GM11168 (cell line): ENCODE measurements around the gene LDHB.
"Not testable (repeated sequence)": the region's sequence is repeated elsewhere in the genome, so short reads cannot be mapped to it uniquely, and the experiment has no call there.

ENCODE experiments used
- in situ Hi-C: fragments of 300-500 bp; cut with MboI; formaldehyde crosslinking; loops from one replicate; pipeline ENCODE4 v1.12.0; 2022; ENCODE audit warnings: low sequenced_read_pairs; ENCODE audit not compliant: unreplicated experiment

Gene LDHB

GRCh38 chr12:21665816-21666215, 8.2 kb upstream of the LDHB start:
- in situ Hi-C loops: no loop called here

DNA sequence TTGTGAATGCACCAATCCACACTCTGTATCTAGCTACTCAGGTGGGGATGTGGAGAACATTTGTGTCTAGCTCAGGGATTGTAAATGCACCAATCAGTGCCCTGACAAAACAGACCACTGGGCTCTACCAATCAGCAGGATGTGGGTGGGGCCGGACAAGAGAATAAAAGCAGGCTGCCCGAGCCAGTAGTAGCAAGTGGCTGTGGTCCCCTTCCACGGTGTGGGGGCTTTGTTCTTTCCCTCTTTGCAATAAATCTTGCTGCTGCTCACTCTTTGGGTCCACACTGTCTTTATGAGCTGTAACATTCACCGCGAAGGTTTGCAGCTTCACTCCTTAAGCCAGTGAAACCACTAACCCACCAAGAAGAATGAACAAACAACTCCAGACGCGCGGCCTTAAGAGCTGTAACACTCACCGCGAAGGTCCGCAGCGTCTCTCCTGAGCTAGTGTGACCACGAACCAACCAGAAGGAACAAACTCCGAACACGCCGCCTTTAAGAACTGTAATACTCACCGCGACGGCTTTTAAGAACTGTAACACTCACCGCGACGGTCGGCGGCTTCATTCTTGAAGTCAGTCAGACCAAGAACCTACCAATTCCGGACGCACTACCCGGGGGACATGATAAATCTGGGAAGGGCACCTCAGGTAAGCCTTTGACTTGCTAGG, 4.6 kb upstream of the LDHB start:
- in situ Hi-C loops: no loop called here

DNA sequence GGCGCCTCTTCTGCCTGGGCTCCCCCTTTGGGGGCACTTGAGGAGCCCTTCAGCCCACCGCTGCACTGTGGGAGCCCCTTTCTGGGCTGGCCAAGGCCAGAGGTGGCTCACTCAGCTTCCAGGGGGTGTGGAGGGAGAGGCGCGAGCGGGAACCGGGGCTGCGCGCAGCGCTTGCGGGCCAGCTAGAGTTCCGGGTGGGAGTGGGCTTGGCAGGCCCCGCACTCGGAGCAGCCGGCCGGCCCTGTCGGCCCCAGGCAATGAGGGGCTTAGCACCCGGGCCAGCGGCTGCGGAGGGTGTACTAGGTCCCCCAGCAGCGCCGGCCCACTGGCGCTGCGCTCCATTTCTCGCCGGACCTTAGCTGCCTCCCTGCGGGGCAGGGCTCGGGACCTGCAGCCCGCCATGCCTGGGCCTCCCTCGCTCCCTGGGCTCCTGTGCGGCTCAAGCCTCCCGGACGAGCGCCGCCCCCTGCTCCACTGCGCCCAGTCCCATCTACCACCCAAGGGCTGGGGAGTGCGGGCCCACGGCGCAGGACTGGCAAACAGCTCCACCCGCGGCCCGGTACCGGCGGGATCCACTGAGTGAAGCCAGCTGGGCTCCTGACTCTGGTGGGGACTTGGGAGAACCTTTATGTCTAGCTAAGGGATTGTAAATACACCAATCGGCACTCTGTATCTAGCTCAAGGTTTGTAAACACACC, 3.9 kb upstream of the LDHB start:
- in situ Hi-C loops: not testable (repeated sequence)

DNA sequence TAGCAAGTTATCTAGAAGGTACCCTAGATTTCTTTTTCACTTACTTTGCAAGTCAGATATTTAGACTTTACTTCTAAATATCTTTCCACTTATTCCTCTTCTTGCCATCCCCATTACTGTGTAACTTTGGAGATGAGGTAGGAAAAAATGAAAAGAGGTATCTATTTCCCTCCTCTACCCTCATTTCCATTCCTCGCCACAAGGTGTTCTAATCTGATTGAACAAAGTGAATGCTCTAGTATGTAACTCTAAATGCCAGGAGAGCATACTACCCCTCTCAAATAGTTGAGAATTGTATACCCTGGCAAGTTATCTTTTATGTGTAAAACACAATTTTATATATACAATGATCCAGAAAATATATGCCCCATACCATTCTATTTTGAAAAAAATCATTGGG, 1.7 kb upstream of the LDHB start:
- in situ Hi-C loops: no loop called here

GRCh38 chr12:21656905-21657325, 727 bp downstream of the LDHB start:
- in situ Hi-C loops: no loop called here

DNA sequence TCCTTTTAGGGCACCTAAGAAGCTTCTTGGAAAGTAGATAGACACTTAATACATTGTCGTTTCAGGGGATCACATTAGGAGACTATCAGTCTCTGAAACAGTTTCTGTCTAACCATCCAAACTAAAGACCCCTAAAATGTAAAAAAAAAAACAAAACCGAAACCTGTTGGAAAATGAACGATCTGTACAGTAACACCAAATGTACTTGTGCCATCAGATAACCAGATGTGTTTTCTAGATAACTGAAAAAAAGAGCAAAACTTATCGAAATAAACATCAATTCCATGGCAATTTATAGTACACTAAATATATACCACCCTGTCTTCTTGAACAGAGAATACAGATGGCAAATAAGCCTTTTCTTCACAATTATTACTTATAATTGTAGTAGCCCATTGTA, 2.1 kb downstream of the LDHB start:
- in situ Hi-C loops: no loop called here

GRCh38 chr12:21651821-21652220, 5.8 kb downstream of the LDHB start:
- in situ Hi-C loops: no loop called here

DNA sequence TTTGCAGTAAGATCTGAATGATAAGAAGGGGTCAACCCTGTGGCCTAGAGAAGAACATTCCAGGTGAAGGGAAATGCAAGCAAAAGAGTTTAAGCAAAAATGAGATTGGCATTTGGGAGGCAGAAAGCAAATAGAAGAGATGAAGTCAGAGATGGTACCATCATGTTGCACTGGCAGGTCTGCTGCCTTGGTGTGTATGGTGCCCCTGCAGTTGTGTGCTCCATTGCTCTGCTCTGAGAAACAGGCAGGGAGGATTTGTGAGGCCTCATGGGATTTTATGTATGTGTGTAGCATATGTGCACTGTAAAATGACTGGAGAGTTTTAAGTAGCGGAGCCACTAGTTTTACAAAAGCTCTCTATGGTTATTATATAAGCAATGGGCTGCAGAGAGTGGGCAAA, 6.6 kb downstream of the LDHB start:
- in situ Hi-C loops: no loop called here

- in situ Hi-C loops: no loop called here
Observed at GRCh38 chr12:21649034-21649433, 8.6 kb downstream of the LDHB start.

DNA sequence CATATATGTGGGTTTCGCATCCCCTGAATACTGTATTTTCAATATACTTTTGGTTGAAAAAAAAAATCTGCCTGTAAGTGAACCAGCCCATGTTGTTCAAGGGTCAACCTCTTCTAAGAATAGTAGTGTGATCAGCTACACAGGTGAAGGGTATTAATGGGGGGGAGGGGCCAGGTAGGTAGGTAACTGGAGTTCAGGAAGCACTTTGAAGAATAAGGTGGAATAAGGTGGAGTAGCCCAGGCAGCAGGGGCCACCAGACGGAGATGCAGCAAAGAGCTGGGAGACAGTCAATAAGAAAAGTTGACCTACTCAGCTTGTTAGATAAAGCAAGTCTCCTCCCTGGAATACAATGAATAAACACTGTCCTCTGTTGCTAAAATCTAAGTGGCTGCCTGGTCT, 9.3 kb downstream of the LDHB start:
- in situ Hi-C loops: no loop called here

DNA sequence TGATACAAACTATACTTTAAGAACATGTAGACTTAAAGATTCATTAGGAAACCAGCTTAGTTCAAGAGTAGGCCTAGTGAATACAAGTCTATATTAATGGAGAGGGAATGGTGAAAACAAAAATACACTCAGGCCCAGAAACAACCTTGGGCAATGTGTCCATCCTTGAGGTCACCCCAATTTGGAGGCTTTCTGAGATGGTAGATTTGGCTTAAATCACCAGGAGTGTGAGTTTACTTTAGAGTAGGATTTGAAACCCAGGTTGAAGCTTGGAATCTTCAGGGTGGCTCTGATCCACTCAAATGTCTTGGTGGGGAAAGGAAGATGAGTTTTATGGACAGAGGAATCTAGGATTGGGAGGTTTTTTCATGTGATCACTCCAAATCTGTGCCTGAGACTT, 10.5 kb downstream of the LDHB start:
- in situ Hi-C loops: no loop called here

DNA sequence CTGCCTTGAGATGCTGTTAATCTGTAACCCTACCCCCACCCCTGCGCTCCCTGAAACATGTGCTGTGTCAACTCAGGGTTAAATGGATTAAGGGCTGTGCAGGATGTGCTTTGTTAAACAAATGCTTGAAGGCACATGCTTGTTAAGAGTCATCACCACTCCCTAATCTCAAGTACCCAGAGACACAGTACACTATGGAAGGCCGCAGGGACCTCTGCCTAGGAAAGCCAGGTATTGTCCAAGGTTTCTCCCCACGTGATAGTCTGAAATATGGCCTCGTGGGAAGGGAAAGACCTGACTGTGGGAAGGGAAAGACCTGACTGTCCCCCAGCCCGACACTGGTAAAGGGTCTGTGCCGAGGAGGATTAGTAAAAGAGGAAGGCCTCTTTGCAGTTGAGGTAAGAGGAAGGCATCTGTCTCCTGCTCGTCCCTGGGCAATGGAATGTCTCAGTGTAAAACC, 12.6 kb downstream of the LDHB start:
- in situ Hi-C loops: not testable (repeated sequence)

GRCh38 chr12:21644516-21644915, 13.1 kb downstream of the LDHB start:
- in situ Hi-C loops: no loop called here

GRCh38 chr12:21643758-21644157, 13.9 kb downstream of the LDHB start:
- in situ Hi-C loops: no loop called here

DNA sequence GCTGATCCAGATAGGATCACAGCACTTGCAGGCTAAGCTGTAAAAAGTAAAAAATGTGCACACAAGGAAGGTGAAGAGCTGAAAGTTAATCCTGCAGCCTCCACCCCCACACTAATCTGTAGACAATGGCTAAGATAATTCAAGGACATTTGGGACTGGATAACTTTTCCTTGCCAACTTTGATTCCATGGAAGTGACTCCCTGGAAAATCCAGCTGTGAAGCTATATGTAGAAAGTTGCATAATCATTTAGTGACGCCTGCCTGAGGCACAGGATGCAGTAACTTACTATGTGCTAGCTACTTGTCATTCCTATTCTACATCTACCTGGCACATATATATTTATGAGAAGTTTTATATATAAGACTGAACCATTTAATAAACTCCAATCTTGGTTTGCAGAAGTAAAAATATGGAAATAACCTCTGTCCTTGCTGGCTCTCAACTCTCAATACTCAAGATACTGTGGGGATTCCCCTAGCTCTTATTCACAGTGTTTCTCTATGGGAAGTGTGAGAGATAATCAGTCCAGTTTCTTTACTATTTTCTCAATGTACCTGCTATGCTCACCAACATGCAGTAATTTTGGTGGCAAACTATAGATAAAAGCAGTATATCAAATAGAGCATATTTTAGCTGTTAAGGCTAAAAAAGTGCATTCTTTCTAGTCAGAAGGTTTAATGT, 14.8 kb downstream of the LDHB start:
- in situ Hi-C loops: no loop called here

DNA sequence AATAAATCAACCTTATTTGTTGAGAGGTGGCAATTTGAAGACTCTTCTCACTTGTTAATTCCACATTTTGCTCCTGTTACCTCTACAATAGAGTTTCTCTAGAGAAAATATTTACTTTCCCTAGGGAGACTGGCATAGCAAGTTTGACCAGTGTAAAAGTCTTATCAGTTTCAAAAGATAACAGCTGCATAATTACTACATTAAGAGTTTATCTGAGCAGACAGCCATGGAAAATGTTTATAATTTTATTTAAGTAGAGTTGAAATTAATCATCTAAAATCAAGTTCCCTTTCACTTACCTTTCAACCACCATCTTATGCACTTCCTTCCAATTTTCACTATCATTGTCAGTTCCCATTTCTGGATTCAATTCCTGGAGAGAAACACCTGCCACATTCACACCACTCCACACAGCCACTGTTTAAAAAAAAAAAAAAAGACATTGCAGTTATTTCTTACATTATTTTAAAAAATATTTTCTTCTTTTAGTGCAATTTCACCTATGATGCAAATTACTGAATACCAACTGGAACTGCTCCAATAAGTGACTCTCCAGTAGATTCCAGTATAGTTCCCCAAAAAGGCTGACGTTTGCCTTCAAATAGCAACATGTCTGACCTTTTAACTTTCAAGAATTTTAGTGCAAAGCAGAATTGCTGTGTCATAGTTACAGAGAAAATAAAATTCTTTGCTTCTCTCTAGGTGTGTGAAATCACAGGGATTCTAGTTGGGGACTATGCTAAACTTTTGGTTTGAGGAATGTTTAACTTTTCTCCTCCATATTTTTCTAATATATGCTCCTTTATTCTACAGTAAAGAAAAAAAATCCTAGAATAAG, 19.4 kb downstream of the LDHB start:
- in situ Hi-C loops: no loop called here

DNA sequence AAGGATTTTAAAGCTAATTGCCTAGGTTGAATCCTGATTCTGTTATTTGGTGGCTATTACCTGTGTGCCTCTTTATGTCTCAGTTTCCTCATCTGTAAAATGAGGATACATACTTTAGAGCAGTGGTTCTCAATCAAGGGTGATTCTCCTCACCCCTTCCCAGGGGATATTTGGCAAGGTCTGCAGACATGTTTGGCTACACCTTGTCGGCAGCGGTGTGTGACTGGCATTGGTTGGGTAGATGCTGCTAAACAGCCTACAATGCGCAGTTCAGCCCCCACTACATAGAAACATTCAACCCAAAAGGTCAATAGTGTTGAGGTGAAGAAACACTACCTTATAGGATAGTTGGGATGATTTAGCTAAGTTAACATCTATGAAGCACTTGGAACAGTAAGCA, 23.4 kb downstream of the LDHB start:
- in situ Hi-C loops: no loop called here

GRCh38 chr12:21631367-21631766, 26.3 kb downstream of the LDHB start:
- in situ Hi-C loops: no loop called here

DNA sequence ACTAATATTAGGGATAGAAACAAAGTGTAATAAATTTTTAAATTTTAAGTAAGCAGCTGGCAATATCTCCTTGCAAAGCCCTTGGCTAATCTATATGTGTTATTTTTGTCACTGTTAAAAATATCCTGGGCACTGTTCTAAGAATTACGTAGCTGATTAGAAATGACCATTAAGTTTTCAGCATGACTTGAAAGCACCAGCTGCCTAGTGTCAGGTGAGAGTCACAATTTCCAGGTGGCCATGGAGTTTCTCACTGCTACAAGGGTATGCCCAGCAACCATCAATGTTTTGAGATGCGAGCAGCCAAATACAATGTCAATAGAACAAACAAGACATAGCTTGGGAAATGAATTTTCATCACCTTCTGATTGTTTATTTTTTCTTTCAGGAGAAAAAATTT, 29.7 kb downstream of the LDHB start:
- in situ Hi-C loops: no loop called here

DNA sequence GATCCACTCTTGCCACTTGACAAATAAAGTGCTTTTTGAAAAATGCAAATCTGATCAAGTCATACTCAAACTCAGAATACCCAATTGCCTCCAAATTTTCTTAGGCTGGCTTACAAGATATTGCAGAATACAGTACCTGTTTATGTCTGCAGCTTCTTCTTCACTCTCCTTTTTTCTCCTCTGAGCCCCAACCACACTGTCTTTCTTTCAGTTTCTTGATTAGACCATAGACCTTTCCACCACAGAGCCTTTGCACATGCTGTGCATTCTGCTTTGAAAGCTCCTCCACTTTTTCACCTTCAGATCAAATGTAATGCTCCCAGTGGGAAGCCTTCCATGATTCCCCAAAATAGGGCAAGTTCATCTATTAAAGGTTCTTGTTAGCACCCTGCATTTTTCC, 39.1 kb downstream of the LDHB start:
- in situ Hi-C loops: no loop called here

DNA sequence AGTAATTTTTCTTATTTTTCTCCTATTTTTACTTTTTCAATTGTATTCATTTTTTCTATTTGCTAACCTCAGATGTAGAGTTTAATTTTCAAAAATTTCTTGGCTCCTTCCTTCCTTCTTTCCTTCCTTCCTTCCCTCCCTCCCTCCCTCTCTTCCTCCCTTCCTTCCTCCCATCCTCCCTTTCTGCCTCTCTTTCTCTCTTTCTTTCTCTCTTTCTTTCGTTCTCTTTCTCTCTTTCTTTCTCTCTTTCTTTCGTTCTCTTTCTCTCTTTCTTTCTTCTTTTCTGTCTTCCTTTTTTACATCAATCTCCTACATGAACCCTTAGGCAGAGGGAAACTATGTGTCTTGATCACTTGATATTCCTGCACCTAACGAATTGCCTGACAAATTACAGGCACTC, 40.6 kb downstream of the LDHB start:
- in situ Hi-C loops: no loop called here
